ENCODE measurements around the gene AKTIP. TPM values are rescaled to one million over a fixed set of nuclear protein-coding genes. Genes with fewer than 3 reads are reported as not detected.
A peak's percentile ranks its signal among the peaks of the same experiment; 100 is the strongest.

AKTIP gene
- total and polyA plus RNA-seq, 9 of the 15 experiments (the other 6 are each of a cell fraction or from before 2014, with no cell fraction given): 3.0 to 10.7 (median 4.4) TPM

- TF ChIP-seq, protein P1, sequence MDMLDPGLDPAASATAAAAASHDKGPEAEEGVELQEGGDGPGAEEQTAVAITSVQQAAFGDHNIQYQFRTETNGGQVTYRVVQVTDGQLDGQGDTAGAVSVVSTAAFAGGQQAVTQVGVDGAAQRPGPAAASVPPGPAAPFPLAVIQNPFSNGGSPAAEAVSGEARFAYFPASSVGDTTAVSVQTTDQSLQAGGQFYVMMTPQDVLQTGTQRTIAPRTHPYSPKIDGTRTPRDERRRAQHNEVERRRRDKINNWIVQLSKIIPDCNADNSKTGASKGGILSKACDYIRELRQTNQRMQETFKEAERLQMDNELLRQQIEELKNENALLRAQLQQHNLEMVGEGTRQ (CRISPR knock-in tag; IDR thresholded peaks at IDR 0.05): no peak
- peak; percentile 74 to 86 (median 85) for TF ChIP-seq CTCF (IDR thresholded peaks at IDR 0.05 in 2 of 3, conservative IDR thresholded peaks at IDR 0.05 in 1 of 3; ENCODE audit: insufficient read depth in 2 of 3, low read depth in 1 of 3, low read length in 3 of 3)
- TF ChIP-seq CEBPG (CRISPR knock-in tag; IDR thresholded peaks at IDR 0.05): no peak
- TF ChIP-seq CEBPG (tag; conservative IDR thresholded peaks at IDR 0.05 in 1 of 2, IDR thresholded peaks at IDR 0.05 in 1 of 2): 0 out of 4 replicates have a peak, but pooled peaks of 1 of the 2 experiments have one; percentile 13
- 0 out of 2 replicates have a peak, but pooled peaks have one; percentile 29 for TF ChIP-seq LCOR (CRISPR knock-in tag; IDR thresholded peaks at IDR 0.05)
- TF ChIP-seq HCFC1 (IDR thresholded peaks at IDR 0.05; ENCODE audit: low read depth, low read length): no peak
- TF ChIP-seq XRCC5 (IDR thresholded peaks at IDR 0.05; ENCODE audit: low read depth, low read length): 0 out of 2 replicates have a peak, but pooled peaks have one; percentile 31
- TF ChIP-seq, protein P2, sequence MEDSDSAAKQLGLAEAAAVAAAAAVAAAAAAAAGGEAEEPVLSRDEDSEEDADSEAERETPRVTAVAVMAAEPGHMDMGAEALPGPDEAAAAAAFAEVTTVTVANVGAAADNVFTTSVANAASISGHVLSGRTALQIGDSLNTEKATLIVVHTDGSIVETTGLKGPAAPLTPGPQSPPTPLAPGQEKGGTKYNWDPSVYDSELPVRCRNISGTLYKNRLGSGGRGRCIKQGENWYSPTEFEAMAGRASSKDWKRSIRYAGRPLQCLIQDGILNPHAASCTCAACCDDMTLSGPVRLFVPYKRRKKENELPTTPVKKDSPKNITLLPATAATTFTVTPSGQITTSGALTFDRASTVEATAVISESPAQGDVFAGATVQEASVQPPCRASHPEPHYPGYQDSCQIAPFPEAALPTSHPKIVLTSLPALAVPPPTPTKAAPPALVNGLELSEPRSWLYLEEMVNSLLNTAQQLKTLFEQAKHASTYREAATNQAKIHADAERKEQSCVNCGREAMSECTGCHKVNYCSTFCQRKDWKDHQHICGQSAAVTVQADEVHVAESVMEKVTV (CRISPR knock-in tag; IDR thresholded peaks at IDR 0.05): peak; percentile 19; the same call in 1 of the 2 replicates
- no peak for TF ChIP-seq ZNF785 (CRISPR knock-in tag; IDR thresholded peaks at IDR 0.05)
- no peak for TF ChIP-seq ZNF41 (CRISPR knock-in tag; conservative IDR thresholded peaks at IDR 0.05)
- 0 out of 2 replicates have a peak, but pooled peaks have one; percentile 37 for TF ChIP-seq AFF4 (CRISPR knock-in tag; IDR thresholded peaks at IDR 0.05)
- 0 out of 2 replicates have a peak, but pooled peaks have one; percentile 4 for TF ChIP-seq STAG1 (CRISPR knock-in tag; IDR thresholded peaks at IDR 0.05; ENCODE audit: borderline replicate concordance)
- TF ChIP-seq RAD21 (CRISPR knock-in tag; conservative IDR thresholded peaks at IDR 0.05 in 1 of 2, IDR thresholded peaks at IDR 0.05 in 1 of 2): peak; percentile 60 to 81; a peak in 3 of 4 replicates
- TF ChIP-seq SMC3 (conservative IDR thresholded peaks at IDR 0.05; ENCODE audit: insufficient read depth, low read depth, low read length): peak; percentile 72
- TF ChIP-seq, protein P3, sequence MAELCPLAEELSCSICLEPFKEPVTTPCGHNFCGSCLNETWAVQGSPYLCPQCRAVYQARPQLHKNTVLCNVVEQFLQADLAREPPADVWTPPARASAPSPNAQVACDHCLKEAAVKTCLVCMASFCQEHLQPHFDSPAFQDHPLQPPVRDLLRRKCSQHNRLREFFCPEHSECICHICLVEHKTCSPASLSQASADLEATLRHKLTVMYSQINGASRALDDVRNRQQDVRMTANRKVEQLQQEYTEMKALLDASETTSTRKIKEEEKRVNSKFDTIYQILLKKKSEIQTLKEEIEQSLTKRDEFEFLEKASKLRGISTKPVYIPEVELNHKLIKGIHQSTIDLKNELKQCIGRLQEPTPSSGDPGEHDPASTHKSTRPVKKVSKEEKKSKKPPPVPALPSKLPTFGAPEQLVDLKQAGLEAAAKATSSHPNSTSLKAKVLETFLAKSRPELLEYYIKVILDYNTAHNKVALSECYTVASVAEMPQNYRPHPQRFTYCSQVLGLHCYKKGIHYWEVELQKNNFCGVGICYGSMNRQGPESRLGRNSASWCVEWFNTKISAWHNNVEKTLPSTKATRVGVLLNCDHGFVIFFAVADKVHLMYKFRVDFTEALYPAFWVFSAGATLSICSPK (IDR thresholded peaks at IDR 0.05; ENCODE audit: borderline replicate concordance): no peak
Observed at GRCh38 chr16:53509906-53510703, 7.1 kb upstream of the AKTIP start (continued).
